HG03025 (cell line): ENCODE results near the gene SMPD3.

ENCODE experiments used
- ATAC-seq: cut with Tn5 transposase; IDR thresholded peaks from one replicate; pipeline ENCODE4 v1.9.1; 2021; ENCODE audit warnings: mild to moderate bottlenecking, moderate library complexity; ENCODE audit not compliant: unreplicated experiment, low FRiP score

Gene SMPD3

GRCh38 chr16:68372381-68372720 lies 76.0 kb downstream of the SMPD3 start:
- no peak for ATAC-seq

DNA sequence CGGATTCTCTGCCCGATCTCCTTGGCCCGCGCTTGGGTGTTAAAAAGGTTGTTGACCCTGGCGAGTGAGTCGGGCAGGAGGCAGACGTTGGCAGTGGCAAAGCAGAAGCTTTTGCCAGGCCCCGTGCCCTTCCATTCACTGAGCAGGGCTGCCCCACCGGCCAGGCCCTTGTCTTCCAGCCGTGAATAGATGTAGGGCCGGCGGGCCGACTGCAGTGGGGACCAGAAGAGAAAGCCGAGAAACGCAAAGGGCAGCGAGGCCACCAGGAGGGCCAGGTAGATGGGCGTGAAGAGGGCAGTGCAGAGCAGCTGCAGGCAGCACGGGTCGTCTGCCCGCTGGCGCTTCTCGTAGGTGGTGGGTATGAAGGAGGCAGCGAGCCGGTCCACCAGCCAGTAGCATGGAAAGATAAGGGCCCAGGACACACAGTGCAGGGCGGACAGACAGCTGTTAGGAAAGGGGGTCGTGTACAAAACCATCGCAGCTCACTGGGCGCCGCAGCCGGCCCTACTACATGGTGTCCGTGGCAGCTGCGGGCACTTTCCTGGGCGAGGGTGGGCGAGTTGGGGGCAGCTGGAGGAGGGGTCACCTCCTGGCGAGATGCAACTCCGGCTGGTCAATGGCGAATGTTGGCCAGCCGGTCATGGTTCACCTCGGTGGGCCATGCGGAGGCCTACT lies 76.5 kb downstream of the SMPD3 start:
- no peak for ATAC-seq

DNA sequence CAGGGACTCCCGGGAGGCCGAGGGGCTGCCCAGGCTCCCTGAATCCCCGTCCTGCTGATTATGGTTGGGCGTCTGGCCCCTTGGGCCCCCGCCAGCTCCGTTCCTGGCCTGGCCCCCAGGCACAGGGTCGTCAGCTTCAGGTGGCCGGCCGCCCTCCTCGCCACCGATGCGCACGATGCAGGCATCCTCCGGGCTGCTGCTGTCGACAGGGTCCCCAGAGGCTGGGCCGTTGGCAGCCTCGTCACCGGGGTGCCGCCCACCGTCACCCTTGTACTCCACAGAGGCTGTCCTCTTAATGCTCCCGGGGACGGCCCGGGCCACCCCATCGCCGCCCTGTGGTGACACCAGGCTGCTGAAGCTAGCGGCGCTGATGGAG lies 77.0 kb downstream of the SMPD3 start:
- no peak for ATAC-seq

- no peak for ATAC-seq
These were observed 77.6 kb downstream of the SMPD3 start for GRCh38 chr16:68370581-68371275.

DNA sequence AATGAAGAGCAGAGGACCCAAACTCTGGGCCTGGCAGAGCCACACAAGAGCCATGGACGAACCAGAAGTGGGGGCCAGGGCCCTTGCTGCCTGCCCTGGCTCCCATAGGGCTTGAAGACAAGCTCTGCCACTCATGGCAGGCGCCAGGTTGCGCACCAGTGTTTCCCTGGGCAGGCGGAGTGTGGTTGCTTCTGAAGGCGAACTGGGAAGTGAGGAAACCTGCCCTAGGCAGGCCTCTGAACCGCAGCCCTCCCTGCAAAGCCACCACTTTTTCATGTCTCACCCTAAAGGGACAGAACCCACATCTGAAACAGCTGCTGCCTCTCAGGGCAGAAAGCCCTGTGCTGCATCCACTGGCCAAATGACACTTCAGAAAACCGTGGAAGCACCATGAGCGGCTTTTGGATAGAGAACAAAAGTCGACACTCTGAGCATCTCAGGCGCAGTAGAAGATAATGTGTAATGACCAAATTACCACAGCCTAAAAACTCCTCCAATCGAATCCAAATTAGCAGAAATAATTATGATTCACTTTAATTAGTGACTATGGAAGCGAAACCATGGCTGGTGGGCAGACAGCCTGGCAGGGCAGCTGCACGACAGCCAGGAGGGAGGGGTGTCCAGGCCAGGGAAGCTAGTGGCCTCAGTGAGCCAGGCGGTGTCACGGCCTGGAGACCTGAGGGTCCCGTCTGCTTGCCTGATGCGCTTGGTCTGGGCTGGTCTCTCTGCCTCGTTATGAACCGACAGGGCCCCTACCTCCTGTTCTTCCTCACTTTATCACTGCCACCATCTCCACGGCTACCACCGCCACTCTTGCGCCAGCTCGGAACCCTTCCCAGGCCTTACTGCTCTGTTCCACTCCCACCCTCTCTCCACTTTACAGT lies 78.4 kb downstream of the SMPD3 start:
- ATAC-seq = peak; percentile 40

GRCh38 chr16:68369168-68369567 lies 79.1 kb downstream of the SMPD3 start:
- ATAC-seq = no peak

DNA sequence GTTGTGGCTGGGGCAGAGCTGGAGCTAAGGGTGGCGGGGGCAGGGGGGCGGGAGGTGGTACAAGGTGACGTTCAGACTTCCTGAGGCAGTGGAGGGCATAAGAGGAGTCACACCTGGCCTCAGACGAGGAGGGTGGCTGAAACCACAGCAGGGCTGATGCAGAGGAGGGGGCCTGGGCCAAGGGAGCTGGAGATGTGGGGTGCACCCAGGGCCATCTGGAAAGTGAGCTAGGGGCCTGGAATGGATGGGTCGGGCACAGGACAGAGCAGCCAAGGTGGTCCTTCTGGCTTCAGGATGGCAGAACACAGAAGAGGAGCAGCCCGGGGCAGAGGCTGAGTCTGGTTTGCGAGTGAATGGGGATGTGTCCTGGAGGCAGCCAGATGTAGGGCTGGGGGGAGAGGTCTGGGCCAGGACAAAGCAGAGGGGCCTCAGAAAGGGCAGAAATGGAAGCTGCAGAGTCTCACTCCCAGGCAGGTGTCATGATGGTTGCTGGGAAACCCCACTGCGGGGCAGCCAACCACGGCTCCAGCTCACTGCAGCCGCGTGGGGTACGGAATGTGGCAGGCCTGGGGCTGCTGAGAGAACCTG lies 79.9 kb downstream of the SMPD3 start:
- ATAC-seq = peak; percentile 40

- ATAC-seq = no peak
These were observed 80.4 kb downstream of the SMPD3 start for GRCh38 chr16:68367891-68368290.

DNA sequence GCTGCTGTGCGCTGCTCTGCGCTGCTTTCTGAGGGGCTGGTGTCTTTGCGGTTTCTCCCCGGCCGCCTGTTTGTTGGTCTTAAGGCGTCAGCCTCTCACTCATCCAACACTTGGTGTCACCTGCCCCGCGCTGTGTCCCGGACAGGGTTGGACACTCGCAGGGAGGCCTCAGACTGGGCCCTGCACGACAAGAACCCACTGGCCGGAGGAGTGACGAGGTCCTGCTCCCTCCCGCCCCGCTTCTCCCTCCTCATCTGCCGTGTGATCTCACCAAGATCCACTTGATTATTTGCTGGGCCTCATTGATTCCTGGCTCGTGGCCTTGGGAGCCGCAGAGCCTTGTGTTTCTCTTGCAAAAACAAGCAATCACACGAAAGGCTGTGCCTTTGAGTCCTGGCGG lies 80.9 kb downstream of the SMPD3 start:
- ATAC-seq = no peak

DNA sequence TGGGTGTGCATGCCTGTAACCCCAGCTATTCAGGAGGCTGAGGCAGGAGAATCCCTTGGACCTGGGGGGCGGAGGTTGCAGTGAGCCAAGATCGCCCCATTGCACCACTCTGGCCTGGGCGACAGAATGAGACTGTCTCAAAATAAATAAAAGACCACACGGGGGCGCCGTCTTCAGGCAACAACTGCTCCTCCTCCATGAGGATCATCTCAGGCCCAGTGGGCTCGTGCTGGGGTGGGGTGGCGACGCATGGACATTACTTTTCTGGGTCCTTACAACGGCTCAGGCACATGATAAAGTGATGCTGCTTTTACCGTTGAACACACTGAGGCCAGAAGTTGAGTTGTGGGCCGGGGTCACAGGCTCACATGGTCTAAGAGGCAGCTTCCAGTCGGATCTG lies 81.3 kb downstream of the SMPD3 start:
- no peak for ATAC-seq

- ATAC-seq = no peak
These were observed 82.2 kb downstream of the SMPD3 start for GRCh38 chr16:68366062-68366461.

DNA sequence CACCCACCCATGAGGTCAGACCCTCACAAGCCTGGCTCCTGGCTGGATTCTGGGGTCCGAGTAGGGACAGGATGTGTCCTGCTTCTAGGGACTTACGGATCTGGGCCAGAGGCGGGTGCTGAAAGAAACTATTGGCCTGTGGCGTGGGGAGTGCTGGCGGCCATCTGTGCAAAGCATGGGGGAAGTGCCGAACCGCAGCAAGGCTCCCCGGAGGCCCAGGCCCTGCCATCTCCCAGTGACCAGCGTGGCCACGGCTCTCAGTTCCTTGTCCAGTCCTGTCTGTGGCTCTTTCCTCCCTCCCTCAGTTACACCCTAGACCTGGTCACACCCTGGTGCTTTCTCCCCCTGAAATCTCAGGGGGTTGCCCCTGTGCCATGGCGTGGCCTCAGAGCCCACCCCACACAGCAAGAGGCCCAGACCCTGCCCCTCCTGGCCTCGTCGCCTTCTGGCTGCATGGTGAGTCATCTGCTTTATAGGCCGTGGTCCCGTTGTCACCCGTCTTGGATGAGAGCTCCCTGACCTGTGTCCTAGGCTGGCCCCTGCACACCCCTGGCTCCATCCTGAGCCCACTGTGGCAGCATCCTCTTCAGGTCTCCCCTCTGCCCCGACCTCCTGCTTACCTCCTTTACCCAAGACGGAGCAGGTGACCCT lies 83.0 kb downstream of the SMPD3 start:
- ATAC-seq = no peak

DNA sequence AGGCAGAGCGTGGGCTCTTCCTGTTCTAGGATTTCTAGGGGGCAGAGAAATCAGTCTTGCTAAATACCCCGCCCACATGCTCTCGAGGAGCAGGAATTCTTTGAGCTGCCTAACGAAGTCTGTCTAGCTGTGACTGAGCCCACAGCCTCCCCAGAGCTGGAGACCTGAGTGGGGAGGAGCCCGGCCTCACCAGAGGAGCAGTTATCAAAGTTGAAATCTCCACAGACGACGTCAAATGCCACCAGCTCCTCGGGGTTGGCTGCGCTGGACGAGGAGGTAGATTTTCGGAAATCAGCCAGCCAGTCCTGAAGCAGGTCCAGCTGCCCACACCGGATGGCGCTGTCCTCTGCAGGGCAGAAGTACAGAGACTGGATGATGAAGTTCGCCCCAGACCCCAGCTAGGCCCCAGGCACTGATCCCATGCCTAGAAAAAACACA lies 83.7 kb downstream of the SMPD3 start:
- no peak for ATAC-seq

- no peak for ATAC-seq
These were observed 84.4 kb downstream of the SMPD3 start for GRCh38 chr16:68363658-68364521.

- no peak for ATAC-seq
These were observed 85.2 kb downstream of the SMPD3 start for GRCh38 chr16:68362947-68363657.

- no peak for ATAC-seq
These were observed 85.9 kb downstream of the SMPD3 start for GRCh38 chr16:68362262-68362913.

DNA sequence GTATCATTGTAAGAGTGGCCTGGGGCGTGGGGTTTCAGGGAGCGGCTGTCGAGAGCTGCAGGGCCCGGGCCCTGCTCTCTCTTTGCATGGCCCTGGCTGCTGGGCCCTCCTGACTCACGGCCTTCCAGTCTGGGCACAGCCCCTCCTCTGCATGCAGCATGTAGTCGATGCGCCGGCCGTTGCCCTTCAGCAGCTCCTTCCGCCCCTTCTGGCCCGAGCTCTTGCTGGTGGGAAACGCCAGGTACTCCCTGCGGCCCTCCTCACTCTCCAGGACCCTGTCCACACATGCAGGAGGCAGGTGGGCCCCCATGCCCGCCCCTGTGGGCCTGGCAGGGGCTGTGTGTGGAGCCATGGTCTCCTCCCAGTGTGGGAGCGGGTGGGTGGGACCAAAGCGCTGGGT lies 86.8 kb downstream of the SMPD3 start:
- no peak for ATAC-seq

DNA sequence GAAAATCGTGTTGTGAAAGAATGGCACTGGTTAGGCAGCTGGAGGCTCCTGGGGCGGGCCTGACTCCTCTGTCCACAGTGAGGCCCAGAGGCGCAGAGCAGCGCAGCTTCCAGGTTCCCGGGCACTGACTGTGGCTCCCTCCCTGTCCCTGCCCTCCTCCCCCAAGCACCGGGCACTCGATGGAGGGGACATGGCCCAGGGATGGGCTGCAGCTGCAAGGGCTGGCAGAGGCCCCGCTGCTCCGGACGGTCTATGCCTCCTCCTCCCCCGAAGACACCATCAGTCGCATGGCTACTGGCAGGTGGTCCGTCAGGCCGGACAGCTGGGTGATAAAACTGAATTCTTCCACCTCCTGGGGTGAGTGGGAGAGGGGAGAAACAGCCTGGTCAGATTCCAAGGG lies 87.4 kb downstream of the SMPD3 start:
- no peak for ATAC-seq

DNA sequence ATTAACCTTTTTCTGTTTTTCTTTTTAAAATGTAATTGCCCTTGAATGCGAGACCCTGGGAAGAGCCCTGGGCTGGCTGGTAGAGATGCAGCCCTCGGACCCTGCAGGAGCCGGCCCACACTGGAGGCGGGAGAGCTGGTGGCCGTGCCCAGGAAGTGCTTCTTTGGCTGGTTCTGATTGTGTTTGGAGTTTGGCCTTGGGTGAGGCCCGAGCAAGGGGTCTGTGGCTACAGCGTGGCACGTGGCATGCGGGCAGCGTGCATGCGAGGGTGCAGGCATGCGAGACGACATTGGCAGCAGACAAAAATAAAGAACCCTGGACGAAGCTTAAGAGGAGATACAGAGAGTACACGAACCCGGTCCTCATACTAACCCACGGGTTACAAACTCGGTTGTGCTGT lies 87.8 kb downstream of the SMPD3 start:
- ATAC-seq = no peak
